PC-9 (cell line): ENCODE measurements around the gene BBIP1.

ENCODE experiments used
- EZH2 ChIP-seq: fragments of 200-600 bp; sonication (generic); IDR thresholded peaks from 2 replicates; pipeline ENCODE4 v1.8.0; 2017; ENCODE audit warnings: antibody characterized with exemption, low read depth
- TF ChIP-seq, protein P1 (sequence below): fragments of 200-600 bp; sonication (generic); conservative IDR thresholded peaks from 2 replicates; pipeline ENCODE4 v1.6.1; 2017; ENCODE audit warnings: mixed run types, antibody characterized with exemption, mild to moderate bottlenecking, moderate library complexity

DNA sequence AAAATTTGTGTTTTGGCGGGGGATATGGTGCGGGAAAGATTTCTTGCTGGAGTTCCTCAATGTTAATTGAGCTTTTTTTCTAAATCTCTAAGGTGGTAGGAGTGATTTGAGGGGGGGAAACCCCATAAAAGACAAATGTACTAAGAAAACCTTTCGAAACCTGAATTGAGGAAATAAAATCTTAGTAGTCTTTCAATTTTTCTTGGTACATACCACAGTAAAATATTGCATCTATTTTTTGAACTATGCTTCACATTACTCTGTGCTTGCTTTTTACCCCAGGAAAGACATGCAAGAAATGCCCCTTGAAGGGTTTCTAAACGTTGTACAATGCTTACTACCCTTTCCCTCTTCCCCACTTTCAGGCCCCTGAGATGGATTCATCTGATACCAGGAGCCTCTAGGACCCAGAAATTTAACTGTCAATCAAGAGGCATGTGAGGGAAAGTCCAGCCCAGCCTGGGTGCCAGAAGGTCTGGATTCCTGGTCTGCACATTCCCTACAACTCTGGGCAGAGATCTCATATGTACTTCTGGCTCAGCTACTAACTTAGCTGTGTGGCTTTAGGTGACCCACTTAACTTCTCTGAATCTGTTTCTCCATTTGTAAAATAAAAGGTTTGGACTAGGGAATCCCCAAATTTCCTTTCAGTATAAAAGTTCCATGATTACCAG is 53.0 kb downstream of the BBIP1 start:
- TF ChIP-seq, protein P1, sequence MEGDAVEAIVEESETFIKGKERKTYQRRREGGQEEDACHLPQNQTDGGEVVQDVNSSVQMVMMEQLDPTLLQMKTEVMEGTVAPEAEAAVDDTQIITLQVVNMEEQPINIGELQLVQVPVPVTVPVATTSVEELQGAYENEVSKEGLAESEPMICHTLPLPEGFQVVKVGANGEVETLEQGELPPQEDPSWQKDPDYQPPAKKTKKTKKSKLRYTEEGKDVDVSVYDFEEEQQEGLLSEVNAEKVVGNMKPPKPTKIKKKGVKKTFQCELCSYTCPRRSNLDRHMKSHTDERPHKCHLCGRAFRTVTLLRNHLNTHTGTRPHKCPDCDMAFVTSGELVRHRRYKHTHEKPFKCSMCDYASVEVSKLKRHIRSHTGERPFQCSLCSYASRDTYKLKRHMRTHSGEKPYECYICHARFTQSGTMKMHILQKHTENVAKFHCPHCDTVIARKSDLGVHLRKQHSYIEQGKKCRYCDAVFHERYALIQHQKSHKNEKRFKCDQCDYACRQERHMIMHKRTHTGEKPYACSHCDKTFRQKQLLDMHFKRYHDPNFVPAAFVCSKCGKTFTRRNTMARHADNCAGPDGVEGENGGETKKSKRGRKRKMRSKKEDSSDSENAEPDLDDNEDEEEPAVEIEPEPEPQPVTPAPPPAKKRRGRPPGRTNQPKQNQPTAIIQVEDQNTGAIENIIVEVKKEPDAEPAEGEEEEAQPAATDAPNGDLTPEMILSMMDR: no peak
- no peak for TF ChIP-seq EZH2
